ENCODE measurements around the gene SCYGR6. TPM values are rescaled to one million over a fixed set of nuclear protein-coding genes. Genes with fewer than 3 reads are reported as not detected.

The SCYGR6 gene
- total RNA-seq, 1 experiment from 2014 or later: not detected

- TF ChIP-seq, protein P1, sequence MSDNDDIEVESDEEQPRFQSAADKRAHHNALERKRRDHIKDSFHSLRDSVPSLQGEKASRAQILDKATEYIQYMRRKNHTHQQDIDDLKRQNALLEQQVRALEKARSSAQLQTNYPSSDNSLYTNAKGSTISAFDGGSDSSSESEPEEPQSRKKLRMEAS (IDR thresholded peaks at IDR 0.05): no peak
- TF ChIP-seq TCF7L2 (IDR thresholded peaks at IDR 0.05; ENCODE audit: borderline replicate concordance, extremely low read depth, insufficient read depth, insufficient read length) (no peak), ATF3 (IDR thresholded peaks at IDR 0.05) (no peak)
These were observed 37.4 kb upstream of the SCYGR6 start (continued) for GRCh38 chr2:227761740-227762476.

GRCh38 chr2:227759411-227760118 is 35.0 kb upstream of the SCYGR6 start:
- no peak overlapping the region for H3K4me2 ChIP-seq (ENCODE audit: low read length)
- BruUV-seq (replicated peaks): no TSS peak
- H3K36me3 ChIP-seq (ENCODE audit: control insufficient read depth in 1 of 2, insufficient read depth in 2 of 2, low read length in 2 of 2): no peaks in the 10 kb centered on the region
- intact Hi-C loops (cut with micrococcal nuclease): loop anchor here (5.0 to 10.0 kb wide), 2 partner anchors 515 to 612 kb away; no protein-coding TSS in a partner anchor
- H3K27ac ChIP-seq (ENCODE audit: low read depth, low read length): no peak overlapping the region
- H2AFZ ChIP-seq (ENCODE audit: low read depth, low read length, poor library complexity, severe bottlenecking): no peak overlapping the region
- no peaks in the 10 kb centered on the region for H3K9me2 ChIP-seq (ENCODE audit: insufficient read depth)
- no peak overlapping the region for H3K9ac ChIP-seq (ENCODE audit: low read length)
- DNase-seq (ENCODE audit: low read depth, low spot score) (no peak), ATAC-seq (no peak)
- no peaks in the 10 kb centered on the region for H3K27me3 ChIP-seq (ENCODE audit: insufficient read depth, low read length)
- H3K4me1 ChIP-seq (ENCODE audit: control insufficient read depth in 1 of 2, insufficient read depth in 2 of 2, low read length in 2 of 2): no peaks in the 10 kb centered on the region
- CTCF ChIA-PET: no interaction called here
- H3K79me2 ChIP-seq (ENCODE audit: insufficient read depth, low read length): no peaks in the 10 kb centered on the region
- H3K4me3 ChIP-seq (replicated peaks in 1 of 2; ENCODE audit: low read depth in 1 of 2, low read length in 2 of 2): no peak overlapping the region
- RAD21 ChIA-PET (ENCODE audit: low non-redundant PET in 1 of 2, low total read pairs in 2 of 2, uncharacterized antibody in 2 of 2, unreplicated experiment in 2 of 2): no interaction called here
- POLR2A ChIA-PET: no interaction called here
- H3K9me3 ChIP-seq (ENCODE audit: control insufficient read depth in 1 of 2, insufficient read depth in 1 of 2, low read depth in 1 of 2, low read length in 2 of 2): no peaks in the 10 kb centered on the region
- no peaks in the 10 kb centered on the region for H4K20me1 ChIP-seq (ENCODE audit: insufficient read depth)
- no peak for TF ChIP-seq EGR1 (IDR thresholded peaks at IDR 0.05; ENCODE audit: low read depth)
- TF ChIP-seq ZNF274 (IDR thresholded peaks at IDR 0.05; ENCODE audit: low read depth, low read length): no peak
- no peak for TF ChIP-seq FOSL1 (IDR thresholded peaks at IDR 0.05; ENCODE audit: low read depth)
- TF ChIP-seq CTCF (IDR thresholded peaks at IDR 0.05 in 2 of 3, conservative IDR thresholded peaks at IDR 0.05 in 1 of 3; ENCODE audit: borderline replicate concordance in 1 of 3, insufficient read depth in 1 of 3, low read depth in 2 of 3, low read length in 2 of 3): no peak
- TF ChIP-seq SRF (IDR thresholded peaks at IDR 0.05; ENCODE audit: low read depth): no peak
- no peak for TF ChIP-seq CEBPB (IDR thresholded peaks at IDR 0.05; ENCODE audit: low read depth)
- no peak for TF ChIP-seq ZBTB33 (IDR thresholded peaks at IDR 0.05; ENCODE audit: extremely low read depth, insufficient replicate concordance, low read length)
- TF ChIP-seq ZFX (IDR thresholded peaks at IDR 0.05): no peak
- no peak for TF ChIP-seq POLR2AphosphoS5 (IDR thresholded peaks at IDR 0.05; ENCODE audit: low read depth, low read length)
- no peak for TF ChIP-seq POLR2A (IDR thresholded peaks at IDR 0.05; ENCODE audit: borderline replicate concordance, extremely low read depth, insufficient read depth, insufficient read length)
- no peak for TF ChIP-seq ELF1 (IDR thresholded peaks at IDR 0.05; ENCODE audit: borderline replicate concordance, low read depth)
- TF ChIP-seq ATF3 (IDR thresholded peaks at IDR 0.05): no peak
- TF ChIP-seq EZH2phosphoT487 (IDR thresholded peaks at IDR 0.05; ENCODE audit: borderline replicate concordance): no peak
- TF ChIP-seq SP1 (IDR thresholded peaks at IDR 0.05; ENCODE audit: low read depth): no peak
- no peak for TF ChIP-seq JUND (IDR thresholded peaks at IDR 0.05)

Data from HCT116 (cell line).